ENCODE results near the gene TMEM117. TPM values are rescaled to one million over a fixed set of nuclear protein-coding genes. Genes with fewer than 3 reads are reported as not detected.

Gene TMEM117
- total RNA-seq, 2 experiments from 2014 or later, result 0.95 to 7.1 TPM

DNA sequence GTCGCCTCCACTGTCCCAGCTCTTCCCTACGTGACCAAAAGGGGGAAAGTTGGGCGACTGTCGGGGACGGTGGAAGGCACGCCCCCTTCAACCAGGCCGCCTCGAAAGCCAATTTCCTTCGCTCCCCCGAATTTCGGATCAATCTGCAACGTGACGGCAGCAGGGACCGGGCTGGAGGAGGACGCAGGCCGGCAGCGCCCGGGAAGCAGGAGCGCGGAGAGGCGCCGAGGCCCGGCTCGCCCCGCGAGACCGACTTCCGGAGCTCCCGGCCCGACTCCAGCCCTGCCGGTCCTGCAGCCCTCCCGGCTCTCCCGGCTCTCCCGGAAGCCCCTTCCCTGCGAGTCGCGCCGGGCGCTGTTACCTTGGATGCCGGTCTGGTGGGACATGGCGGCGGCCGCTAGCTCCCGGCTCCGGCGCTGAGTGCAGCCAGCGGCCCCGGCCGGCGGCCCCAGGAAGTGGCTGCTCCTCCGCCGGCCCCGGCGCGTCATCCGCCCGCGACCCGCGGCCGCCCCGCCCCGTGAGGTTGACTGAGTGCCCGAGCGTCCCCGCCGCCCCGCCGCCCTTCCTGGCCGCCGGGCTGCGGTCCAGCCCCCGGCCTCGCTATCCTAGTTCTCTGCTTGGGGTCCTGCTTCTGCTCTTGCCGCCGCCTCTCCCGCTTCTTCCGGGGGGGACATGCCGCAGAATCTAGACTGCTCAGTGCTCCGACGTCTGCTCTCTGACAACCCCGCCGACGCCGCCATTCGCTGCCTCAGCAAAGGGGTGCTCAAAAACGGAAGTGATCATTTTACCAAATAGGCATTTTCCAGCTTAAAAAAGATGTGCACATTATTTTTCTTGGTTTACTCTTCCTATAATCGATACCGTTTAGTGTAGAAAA lies 29.8 kb upstream of the TMEM117 start, which contains the start of gene TWF1:
Gene TWF1, minus strand, starts transcription at position 458 of the 877 bp plus-strand sequence. Its CDS starts 72 bp downstream, at position 386.
- H3K9me2 ChIP-seq (ENCODE audit: insufficient read depth, low read length), result no peaks in the 10 kb centered on the region
- H3K27ac ChIP-seq (ENCODE audit: low read depth, low read length, poor library complexity, severe bottlenecking), result peak within 1 kb of the TSS; percentile 90
- intact Hi-C loops (cut with micrococcal nuclease; ENCODE audit: unreplicated experiment), result loop anchor here (1.0 to 2.0 kb wide), 2 partner anchors 30 to 47 kb away; partner anchors contain the start of genes IRAK4, PUS7L and TMEM117
- no peak for TF ChIP-seq EZH2phosphoT487 (IDR thresholded peaks at IDR 0.05; ENCODE audit: borderline replicate concordance, low read depth, low read length)
- TF ChIP-seq, protein P1, sequence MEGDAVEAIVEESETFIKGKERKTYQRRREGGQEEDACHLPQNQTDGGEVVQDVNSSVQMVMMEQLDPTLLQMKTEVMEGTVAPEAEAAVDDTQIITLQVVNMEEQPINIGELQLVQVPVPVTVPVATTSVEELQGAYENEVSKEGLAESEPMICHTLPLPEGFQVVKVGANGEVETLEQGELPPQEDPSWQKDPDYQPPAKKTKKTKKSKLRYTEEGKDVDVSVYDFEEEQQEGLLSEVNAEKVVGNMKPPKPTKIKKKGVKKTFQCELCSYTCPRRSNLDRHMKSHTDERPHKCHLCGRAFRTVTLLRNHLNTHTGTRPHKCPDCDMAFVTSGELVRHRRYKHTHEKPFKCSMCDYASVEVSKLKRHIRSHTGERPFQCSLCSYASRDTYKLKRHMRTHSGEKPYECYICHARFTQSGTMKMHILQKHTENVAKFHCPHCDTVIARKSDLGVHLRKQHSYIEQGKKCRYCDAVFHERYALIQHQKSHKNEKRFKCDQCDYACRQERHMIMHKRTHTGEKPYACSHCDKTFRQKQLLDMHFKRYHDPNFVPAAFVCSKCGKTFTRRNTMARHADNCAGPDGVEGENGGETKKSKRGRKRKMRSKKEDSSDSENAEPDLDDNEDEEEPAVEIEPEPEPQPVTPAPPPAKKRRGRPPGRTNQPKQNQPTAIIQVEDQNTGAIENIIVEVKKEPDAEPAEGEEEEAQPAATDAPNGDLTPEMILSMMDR (conservative IDR thresholded peaks at IDR 0.05; ENCODE audit: low read length), result no peak
- no TSS peak for BruUV-seq (replicated peaks)
- H3K36me3 ChIP-seq (ENCODE audit: insufficient read depth, low read length), result peaks cover 31% of the 10 kb centered on the region
- DNase-seq (ENCODE audit: low spot score), result peak; percentile 81
- H3K4me2 ChIP-seq (ENCODE audit: low read length), result peak within 1 kb of the TSS; percentile 95
- CTCF ChIA-PET (ENCODE audit: unreplicated experiment), result interaction anchor here (0.6 to 1.1 kb wide), 2 partner anchors 34 to 41 kb away, joined by 3 read pairs; no protein-coding TSS in a partner anchor
- peaks cover 36% of the 10 kb centered on the region for H3K4me1 ChIP-seq (ENCODE audit: insufficient read depth, low read length, poor library complexity, severe bottlenecking)
- peaks cover 20% of the 10 kb centered on the region; the same call in 1 of the 2 replicates for H4K20me1 ChIP-seq (ENCODE audit: insufficient read depth, low read length)
- H3K79me2 ChIP-seq (ENCODE audit: insufficient read depth, low read depth, low read length), result peaks cover 54% of the 10 kb centered on the region
- H2AFZ ChIP-seq (ENCODE audit: low read length), result peak within 1 kb of the TSS; percentile 92
- H3K4me3 ChIP-seq (ENCODE audit: low read depth, low read length, poor library complexity, severe bottlenecking), result peak within 1 kb of the TSS; percentile 92
- POLR2A ChIA-PET, result interaction anchor here (0.5 to 4.5 kb wide), 15 partner anchors 9 to 1627 kb away, joined by 3 to 42 read pairs (median 4); partner anchors contain the start of genes IRAK4, PUS7L and TMEM117
- H3K9me3 ChIP-seq (ENCODE audit: low read length), result no peaks in the 10 kb centered on the region

GRCh38 chr12:43806737-43807072 lies 29.2 kb upstream of the TMEM117 start:
- H3K27ac ChIP-seq (ENCODE audit: low read depth, low read length, poor library complexity, severe bottlenecking), result peak overlapping the region; percentile 90
- intact Hi-C loops (cut with micrococcal nuclease; ENCODE audit: unreplicated experiment), result loop anchor here (1.0 kb wide), 1 partner anchor 30 kb away; the partner anchor contains the start of gene TMEM117
- CTCF ChIA-PET (ENCODE audit: unreplicated experiment), result no interaction called here
- peak; percentile 29 for DNase-seq (ENCODE audit: low spot score)
- peaks cover 25% of the 10 kb centered on the region for H3K36me3 ChIP-seq (ENCODE audit: insufficient read depth, low read length)
- H3K4me1 ChIP-seq (ENCODE audit: insufficient read depth, low read length, poor library complexity, severe bottlenecking), result peaks cover 36% of the 10 kb centered on the region
- H3K4me3 ChIP-seq (ENCODE audit: low read depth, low read length, poor library complexity, severe bottlenecking), result peak overlapping the region; percentile 92
- peaks cover 50% of the 10 kb centered on the region for H3K79me2 ChIP-seq (ENCODE audit: insufficient read depth, low read depth, low read length)
- no peaks in the 10 kb centered on the region for H3K9me2 ChIP-seq (ENCODE audit: insufficient read depth, low read length)
- POLR2A ChIA-PET, result interaction anchor here (0.5 to 4.5 kb wide), 13 partner anchors 9 to 1627 kb away, joined by 3 to 42 read pairs (median 4); partner anchors contain the start of genes IRAK4, PUS7L and TMEM117
- TF ChIP-seq, protein P1 (conservative IDR thresholded peaks at IDR 0.05; ENCODE audit: low read length), result no peak
- TF ChIP-seq EZH2phosphoT487 (IDR thresholded peaks at IDR 0.05; ENCODE audit: borderline replicate concordance, low read depth, low read length), result no peak
- TSS peak; percentile 94 for BruUV-seq (replicated peaks)
- peak overlapping the region; percentile 92 for H2AFZ ChIP-seq (ENCODE audit: low read length)
- peaks cover 20% of the 10 kb centered on the region; the same call in 1 of the 2 replicates for H4K20me1 ChIP-seq (ENCODE audit: insufficient read depth, low read length)
- H3K4me2 ChIP-seq (ENCODE audit: low read length), result peak overlapping the region; percentile 95
- no peaks in the 10 kb centered on the region for H3K9me3 ChIP-seq (ENCODE audit: low read length)

Measured in OCI-LY7 (cell line).